Endothelial cell of umbilical vein (primary cell): ENCODE measurements around the gene HCFC1.

ENCODE experiments used
- EZH2 ChIP-seq: IDR thresholded peaks from 2 replicates; pipeline ENCODE4 v1.6.1; 2012; ENCODE audit warnings: borderline replicate concordance, low read depth, mild to moderate bottlenecking, moderate library complexity, low read length, inconsistent platforms; ENCODE audit not compliant: severe bottlenecking
- FOS ChIP-seq: IDR thresholded peaks from 2 replicates; pipeline ENCODE4 v1.6.1; 2011; ENCODE audit warnings: mild to moderate bottlenecking, low read length, moderate library complexity, borderline replicate concordance; ENCODE audit not compliant: insufficient read depth
- GATA2 ChIP-seq: IDR thresholded peaks from 2 replicates; pipeline ENCODE4 v1.7.0; 2011; ENCODE audit warnings: low read depth, mild to moderate bottlenecking, moderate library complexity, mixed read lengths, low read length; ENCODE audit not compliant: insufficient read length, insufficient read depth
- JUN ChIP-seq: IDR thresholded peaks from 2 replicates; pipeline ENCODE4 v1.6.1; 2011; ENCODE audit warnings: borderline replicate concordance, low read depth; ENCODE audit not compliant: insufficient read length, insufficient read depth
- MYC ChIP-seq: IDR thresholded peaks from one replicate; pipeline ENCODE4 v1.6.1; 2011; ENCODE audit warnings: mild to moderate bottlenecking, low read depth, low read length
- POLR2A ChIP-seq: IDR thresholded peaks from 2 replicates; pipeline ENCODE4 v1.6.1; 2012; ENCODE audit warnings: low read depth, mild to moderate bottlenecking, control low read depth, low read length
- POLR2AphosphoS5 ChIP-seq: IDR thresholded peaks from 2 replicates; pipeline ENCODE4 v1.6.1; 2012; ENCODE audit warnings: low read depth, mild to moderate bottlenecking, control low read depth, low read length, moderate library complexity; ENCODE audit not compliant: insufficient read depth
- TF ChIP-seq, protein P1 (sequence below), 2 donors: IDR thresholded peaks; 1 replicate in 1 of 2; 2 replicates in 1 of 2; pipeline ENCODE4 v1.5.1; 2011; ENCODE audit warnings: low read length in 2 of 2, mild to moderate bottlenecking in 2 of 2, moderate library complexity in 2 of 2, control low read depth in 1 of 2, inconsistent platforms in 1 of 2, low read depth in 1 of 2; ENCODE audit not compliant: insufficient read depth in 1 of 2; ENCODE audit errors: extremely low read depth in 1 of 2
- TF ChIP-seq, protein P2 (sequence below): IDR thresholded peaks from 2 replicates; pipeline ENCODE4 v1.6.1; 2011; ENCODE audit not compliant: insufficient read depth, insufficient read length

DNA sequence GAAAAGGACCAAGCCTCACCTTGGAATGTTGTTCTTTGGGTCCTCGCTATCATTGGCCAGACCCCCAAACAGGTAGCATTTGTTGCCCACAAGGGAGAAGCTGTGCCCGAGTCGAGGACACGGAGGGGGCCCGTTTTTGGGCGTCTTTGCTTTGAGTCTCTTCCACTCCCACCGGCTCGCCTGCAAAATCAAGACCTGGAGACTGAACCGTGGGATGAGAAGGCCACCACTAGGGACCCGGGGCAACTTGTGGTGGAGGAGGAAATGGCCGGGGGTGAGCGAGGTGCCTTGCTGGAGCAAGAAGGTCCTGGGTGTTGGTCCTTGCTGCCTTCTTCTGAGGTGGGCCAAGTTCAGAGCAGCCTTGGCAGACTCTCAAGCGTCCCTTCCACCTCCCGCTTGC, 7.5 kb downstream of the HCFC1 start:
- TF ChIP-seq, protein P1, sequence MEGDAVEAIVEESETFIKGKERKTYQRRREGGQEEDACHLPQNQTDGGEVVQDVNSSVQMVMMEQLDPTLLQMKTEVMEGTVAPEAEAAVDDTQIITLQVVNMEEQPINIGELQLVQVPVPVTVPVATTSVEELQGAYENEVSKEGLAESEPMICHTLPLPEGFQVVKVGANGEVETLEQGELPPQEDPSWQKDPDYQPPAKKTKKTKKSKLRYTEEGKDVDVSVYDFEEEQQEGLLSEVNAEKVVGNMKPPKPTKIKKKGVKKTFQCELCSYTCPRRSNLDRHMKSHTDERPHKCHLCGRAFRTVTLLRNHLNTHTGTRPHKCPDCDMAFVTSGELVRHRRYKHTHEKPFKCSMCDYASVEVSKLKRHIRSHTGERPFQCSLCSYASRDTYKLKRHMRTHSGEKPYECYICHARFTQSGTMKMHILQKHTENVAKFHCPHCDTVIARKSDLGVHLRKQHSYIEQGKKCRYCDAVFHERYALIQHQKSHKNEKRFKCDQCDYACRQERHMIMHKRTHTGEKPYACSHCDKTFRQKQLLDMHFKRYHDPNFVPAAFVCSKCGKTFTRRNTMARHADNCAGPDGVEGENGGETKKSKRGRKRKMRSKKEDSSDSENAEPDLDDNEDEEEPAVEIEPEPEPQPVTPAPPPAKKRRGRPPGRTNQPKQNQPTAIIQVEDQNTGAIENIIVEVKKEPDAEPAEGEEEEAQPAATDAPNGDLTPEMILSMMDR (IDR thresholded peaks at IDR 0.05; ENCODE audit: extremely low read depth in 1 of 2, insufficient read depth in 1 of 2, low read depth in 1 of 2, low read length in 2 of 2), result no peak
- no peak for TF ChIP-seq MYC
- TF ChIP-seq POLR2AphosphoS5, result no peak
- TF ChIP-seq POLR2A, result no peak
- TF ChIP-seq EZH2, result no peak
- no peak for TF ChIP-seq JUN
- TF ChIP-seq GATA2, result no peak
- TF ChIP-seq, protein P2, sequence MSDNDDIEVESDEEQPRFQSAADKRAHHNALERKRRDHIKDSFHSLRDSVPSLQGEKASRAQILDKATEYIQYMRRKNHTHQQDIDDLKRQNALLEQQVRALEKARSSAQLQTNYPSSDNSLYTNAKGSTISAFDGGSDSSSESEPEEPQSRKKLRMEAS, result no peak
- no peak for TF ChIP-seq FOS
